Measurements from ENCODE around the gene NECAB3. TPM values are rescaled to one million over a fixed set of nuclear protein-coding genes. Genes with fewer than 3 reads are reported as not detected.
"Not testable (repeated sequence)": the region's sequence is repeated elsewhere in the genome, so short reads cannot be mapped to it uniquely, and the experiment has no call there.

The NECAB3 gene
- total RNA-seq, 1 donor from 2014 or later, result 56.2 TPM

DNA sequence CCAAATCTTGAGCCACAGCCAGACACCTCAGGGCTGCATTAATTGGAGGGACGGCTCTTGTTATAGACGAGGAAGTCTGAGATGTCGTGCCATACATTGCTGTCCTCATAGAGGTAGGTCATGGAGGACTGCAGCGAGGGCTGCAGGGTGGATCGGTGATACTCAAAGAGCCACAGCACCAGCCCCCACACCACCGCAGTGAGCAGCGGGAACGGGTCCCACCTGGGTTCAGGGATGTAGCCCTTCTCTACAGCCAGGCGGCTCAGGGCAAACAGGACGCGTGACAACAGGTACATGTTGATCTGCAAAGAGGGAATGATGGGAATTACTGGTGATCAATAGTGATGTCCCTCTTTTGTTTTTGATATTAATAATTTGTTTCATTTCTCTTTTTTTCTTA is 33.4 kb upstream of the NECAB3 start:
- TF ChIP-seq CTCF (IDR thresholded peaks at IDR 0.05), result no peak
- Histone ChIP-seq H3K27ac (no peak overlapping the region), H3K4me1 (no peaks in the 10 kb centered on the region), H3K27me3 (no peaks in the 10 kb centered on the region), H3K36me3 (peaks cover 43% of the 10 kb centered on the region), H3K9me3 (no peaks in the 10 kb centered on the region), H3K4me3 (no peak overlapping the region)
- no peak for ATAC-seq
- intact Hi-C loops (cut with DNase I), result no loop called here
- no peak for DNase-seq

GRCh38 chr20:33704197-33704924 is 30.1 kb upstream of the NECAB3 start:
- intact Hi-C loops (cut with DNase I), result no loop called here
- ATAC-seq (no peak), DNase-seq (no peak)
- Histone ChIP-seq H3K27ac (no peak overlapping the region), H3K4me3 (no peak overlapping the region), H3K9me3 (no peaks in the 10 kb centered on the region), H3K27me3 (no peaks in the 10 kb centered on the region), H3K4me1 (no peaks in the 10 kb centered on the region), H3K36me3 (peaks cover 21% of the 10 kb centered on the region)
- TF ChIP-seq CTCF (IDR thresholded peaks at IDR 0.05), result no peak

- Histone ChIP-seq H3K4me1 (no peaks in the 10 kb centered on the region), H3K9me3 (no peaks in the 10 kb centered on the region), H3K27me3 (no peaks in the 10 kb centered on the region), H3K27ac (no peak overlapping the region), H3K4me3 (no peak overlapping the region), H3K36me3 (peaks cover 21% of the 10 kb centered on the region)
- intact Hi-C loops (cut with DNase I), result no loop called here
- ATAC-seq (no peak), DNase-seq (no peak)
- TF ChIP-seq CTCF (IDR thresholded peaks at IDR 0.05), result no peak
Measured at GRCh38 chr20:33703498-33704137, 29.4 kb upstream of the NECAB3 start.

- Histone ChIP-seq H3K4me3 (no peak overlapping the region), H3K9me3 (no peaks in the 10 kb centered on the region), H3K27ac (no peak overlapping the region), H3K27me3 (no peaks in the 10 kb centered on the region), H3K36me3 (peaks cover 20% of the 10 kb centered on the region), H3K4me1 (no peaks in the 10 kb centered on the region)
- ATAC-seq (peak; percentile 38), DNase-seq (no peak)
- no peak for TF ChIP-seq CTCF (IDR thresholded peaks at IDR 0.05)
- intact Hi-C loops (cut with DNase I), result no loop called here
Measured at GRCh38 chr20:33702861-33703260, 28.6 kb upstream of the NECAB3 start.

DNA sequence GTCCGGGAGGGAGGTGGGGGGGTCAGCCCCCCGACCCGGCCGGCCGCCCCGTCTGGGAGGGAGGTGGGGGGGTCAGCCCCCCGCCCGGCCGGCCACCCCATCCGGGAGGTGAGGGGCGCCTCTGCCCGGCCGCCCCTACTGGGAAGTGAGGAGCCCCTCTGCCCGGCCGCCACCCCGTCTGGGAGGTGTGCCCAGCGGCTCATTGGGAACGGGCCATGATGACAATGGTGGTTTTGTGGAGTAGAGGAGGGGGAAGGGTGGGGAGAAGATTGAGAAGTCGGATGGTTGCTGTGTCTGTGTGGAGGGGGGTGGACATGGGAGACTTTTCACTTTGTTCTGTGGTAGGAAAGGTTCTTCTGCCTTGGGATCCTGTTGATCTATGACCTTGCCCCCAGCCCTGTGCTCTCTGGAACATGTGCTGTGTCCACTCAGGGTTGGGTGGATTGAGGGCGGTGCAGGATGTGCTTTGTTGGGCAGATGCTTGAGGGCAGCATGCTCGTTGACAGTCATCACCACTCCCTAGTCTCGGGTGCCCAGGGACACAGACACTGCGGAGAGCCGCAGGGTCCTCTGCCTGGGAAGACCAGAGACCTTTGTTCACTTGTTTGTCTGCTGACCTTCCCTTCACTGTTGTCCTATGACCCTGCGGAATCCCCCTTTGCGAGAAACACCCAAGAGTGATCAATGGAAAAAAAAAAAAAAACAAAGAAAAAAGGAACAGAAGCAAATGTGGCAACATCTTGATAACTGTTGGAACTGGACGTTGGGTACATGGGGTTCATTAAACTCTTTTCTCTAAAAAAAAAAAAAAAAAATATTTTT is 27.6 kb upstream of the NECAB3 start:
- TF ChIP-seq CTCF (IDR thresholded peaks at IDR 0.05), result no peak
- no peak for ATAC-seq
- Histone ChIP-seq H3K9me3 (no peaks in the 10 kb centered on the region), H3K27ac (no peak overlapping the region), H3K27me3 (no peaks in the 10 kb centered on the region), H3K4me3 (no peak overlapping the region), H3K4me1 (no peaks in the 10 kb centered on the region), H3K36me3 (peaks cover 10% of the 10 kb centered on the region)
- intact Hi-C loops (cut with DNase I), result no loop called here
- no peak for DNase-seq

- H3K9me3 ChIP-seq; DNase-seq; H3K4me3 ChIP-seq; H3K4me1 ChIP-seq; H3K36me3 ChIP-seq; H3K27me3 ChIP-seq; intact Hi-C loops (cut with DNase I); H3K27ac ChIP-seq; ATAC-seq: not testable (repeated sequence)
Measured at GRCh38 chr20:33700696-33701441, 26.6 kb upstream of the NECAB3 start.

- intact Hi-C loops (cut with DNase I); H3K36me3 ChIP-seq; H3K4me3 ChIP-seq; ATAC-seq; H3K4me1 ChIP-seq; H3K9me3 ChIP-seq; H3K27me3 ChIP-seq; DNase-seq; H3K27ac ChIP-seq: not testable (repeated sequence)
Measured at GRCh38 chr20:33698966-33699365, 24.7 kb upstream of the NECAB3 start.

All from upper lobe of right lung (tissue), 1 donor.